Cardiac muscle cell (in vitro differentiated cells and primary cell): ENCODE measurements around the gene LGALSL. TPM values are rescaled to one million over a fixed set of nuclear protein-coding genes. Genes with fewer than 3 reads are reported as not detected.

Source experiments
- DNase-seq, 2 donors: peaks; one replicate each; pipeline versions ENCODE4 v3.0.0 to v3.0.0-alpha.2; 2010 to 2017; ENCODE audit warnings: low read depth in 1 of 2, low spot score in 1 of 2
- H3K27ac ChIP-seq: fragments of 200-600 bp; sonication (generic); 2 replicates; pipeline ENCODE4 v1.5.1; 2016
- H3K27me3 ChIP-seq: fragments of 200-600 bp; sonication (generic); 2 replicates; pipeline ENCODE4 v1.6.0; 2016; ENCODE audit warnings: control low read depth
- H3K36me3 ChIP-seq: fragments of 200-600 bp; sonication (generic); 2 replicates; pipeline ENCODE4 v1.5.1; 2016; ENCODE audit warnings: control low read depth
- H3K4me1 ChIP-seq: fragments of 200-600 bp; sonication (generic); 2 replicates; pipeline ENCODE4 v1.8.1; 2017; ENCODE audit warnings: low read depth, mild to moderate bottlenecking, mixed run types
- H3K4me3 ChIP-seq: fragments of 200-600 bp; sonication (generic); 2 replicates; pipeline ENCODE4 v1.5.1; 2016; ENCODE audit warnings: mild to moderate bottlenecking
- H3K9me3 ChIP-seq: fragments of 200-600 bp; sonication (generic); 2 replicates; pipeline ENCODE4 v1.5.1; 2017; ENCODE audit warnings: low read depth, mild to moderate bottlenecking, control low read depth
- CTCF ChIP-seq: IDR thresholded peaks from 2 replicates; pipeline ENCODE4 v1.5.1; 2012; ENCODE audit warnings: low read depth, mild to moderate bottlenecking, low read length
- polyA plus RNA-seq: library from polyadenylated mRNA; unstranded; fragments of >200 nt; fragmentation: Nextera tagmentation; extraction: Ambion mirVana; gene quantifications from 2 replicates; pipeline ENCODE4 v1.2.1, GENCODE V29; 2016
- total RNA-seq: library from RNA; depleted of rRNA; stranded (reverse); fragments of >200 nt; gene quantifications from 2 replicates; pipeline ENCODE4 v1.2.3, GENCODE V29; 2016

Gene LGALSL
- total and polyA plus RNA-seq, 2 experiments from 2014 or later = 12.4 to 15.8 TPM

GRCh38 chr2:64485331-64485730 lies 31.4 kb downstream of the LGALSL start:
- no peak for DNase-seq
- Histone ChIP-seq H3K4me1 (no peaks in the 10 kb centered on the region), H3K27me3 (no peaks in the 10 kb centered on the region), H3K4me3 (no peak overlapping the region), H3K9me3 (no peaks in the 10 kb centered on the region), H3K36me3 (no peaks in the 10 kb centered on the region), H3K27ac (no peak overlapping the region)
- no peak for TF ChIP-seq CTCF

- H3K4me3 ChIP-seq = no peak overlapping the region
- no peaks in the 10 kb centered on the region for H3K4me1 ChIP-seq
- no peaks in the 10 kb centered on the region for H3K9me3 ChIP-seq
- no peak overlapping the region for H3K27ac ChIP-seq
- DNase-seq = peak in 1 of 2 donors; percentile 27
- no peaks in the 10 kb centered on the region for H3K27me3 ChIP-seq
- H3K36me3 ChIP-seq = no peaks in the 10 kb centered on the region
- no peak for TF ChIP-seq CTCF
Observed at GRCh38 chr2:64485961-64486360, 32.0 kb downstream of the LGALSL start.

DNA sequence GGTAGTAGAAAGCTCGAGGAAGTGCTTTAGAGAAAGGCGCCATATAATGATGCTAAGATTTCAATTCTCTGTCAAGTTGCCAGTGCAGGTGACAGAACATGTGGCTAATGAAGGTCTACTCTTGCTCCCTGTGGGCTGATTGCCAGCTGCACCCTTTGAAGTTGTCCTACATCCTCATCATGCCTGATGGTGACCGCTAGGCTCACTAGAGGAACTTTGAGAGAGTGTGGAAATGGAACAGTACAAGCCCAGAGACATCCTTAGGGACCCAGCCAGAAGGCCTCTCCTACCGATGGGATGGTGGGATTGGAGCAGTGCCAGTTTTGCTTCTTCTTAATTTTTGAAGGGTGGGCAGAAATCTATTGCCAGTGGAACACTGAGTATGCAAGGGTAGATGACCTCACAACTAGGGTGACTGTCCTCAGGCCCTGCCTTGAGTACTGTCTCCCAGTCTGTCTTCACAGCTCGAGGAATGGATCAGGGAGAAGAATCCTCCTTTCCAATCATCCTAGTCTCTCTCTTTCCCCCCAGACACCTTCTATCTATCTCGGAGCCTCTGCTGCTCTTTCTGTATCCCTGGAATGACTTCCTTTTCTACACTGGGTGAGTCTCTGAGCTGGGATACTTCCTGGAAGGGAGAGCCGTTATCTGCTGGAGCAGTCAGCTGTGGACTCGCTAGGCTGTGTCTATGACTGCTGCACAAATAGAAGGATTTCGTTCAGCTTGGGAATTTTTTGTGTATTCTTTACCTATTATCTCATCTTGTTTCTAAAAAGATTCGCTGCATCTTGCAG lies 33.5 kb downstream of the LGALSL start:
- no peaks in the 10 kb centered on the region for H3K9me3 ChIP-seq
- TF ChIP-seq CTCF = no peak
- no peak overlapping the region for H3K27ac ChIP-seq
- no peak overlapping the region for H3K4me3 ChIP-seq
- no peaks in the 10 kb centered on the region for H3K4me1 ChIP-seq
- peaks cover 4% of the 10 kb centered on the region for H3K27me3 ChIP-seq
- no peaks in the 10 kb centered on the region for H3K36me3 ChIP-seq
- peak in 1 of 2 donors; percentile 14 for DNase-seq

DNA sequence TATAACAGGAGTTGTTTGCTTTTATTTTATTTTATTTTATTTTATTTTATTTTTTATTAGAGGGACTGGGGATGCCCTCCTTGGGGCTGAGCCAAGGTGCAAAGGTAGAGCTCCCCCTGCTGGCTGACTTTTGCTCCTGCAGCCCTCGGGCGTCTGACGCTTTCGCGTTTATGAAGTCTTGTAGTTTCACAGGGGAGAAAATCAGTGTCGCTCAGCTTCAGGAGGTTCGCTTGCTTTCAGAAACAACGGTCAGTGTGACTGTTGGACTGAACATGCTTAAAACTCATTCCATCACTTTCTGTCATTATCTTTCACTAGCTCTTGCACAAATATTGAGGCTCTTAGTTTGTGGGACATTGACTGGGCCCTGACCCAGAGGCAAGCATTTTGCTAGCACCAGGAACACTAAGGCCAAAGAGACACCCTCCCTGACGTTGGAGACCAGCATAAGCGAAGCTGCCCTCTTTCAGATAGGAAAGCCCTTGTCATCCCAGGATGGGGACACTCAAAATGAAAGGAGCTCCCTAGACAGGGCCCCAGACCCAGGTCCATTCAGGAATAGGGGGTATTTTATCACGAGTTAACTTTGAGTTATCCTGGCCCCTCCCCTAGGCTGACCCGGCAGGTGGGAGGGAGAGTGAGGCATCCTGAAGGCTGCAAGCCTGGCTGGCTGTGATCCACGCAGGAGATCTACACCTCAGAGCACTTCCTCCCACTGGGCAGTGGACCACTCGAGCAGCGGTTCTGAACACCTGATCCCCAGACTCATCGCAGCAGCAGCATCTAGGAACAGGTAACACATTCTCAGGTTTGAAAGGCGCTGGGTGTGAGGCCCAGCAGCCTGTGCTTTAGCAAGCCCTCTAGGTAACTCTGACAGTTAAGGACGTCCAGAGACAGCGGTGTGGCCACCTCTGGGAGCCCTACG lies 34.4 kb downstream of the LGALSL start:
- peak; percentile 94 for TF ChIP-seq CTCF
- Histone ChIP-seq H3K4me1 (no peaks in the 10 kb centered on the region), H3K4me3 (no peak overlapping the region), H3K27me3 (peaks cover 9% of the 10 kb centered on the region), H3K36me3 (no peaks in the 10 kb centered on the region), H3K9me3 (no peaks in the 10 kb centered on the region), H3K27ac (no peak overlapping the region)
- peak; percentile 71 to 79 for DNase-seq

DNA sequence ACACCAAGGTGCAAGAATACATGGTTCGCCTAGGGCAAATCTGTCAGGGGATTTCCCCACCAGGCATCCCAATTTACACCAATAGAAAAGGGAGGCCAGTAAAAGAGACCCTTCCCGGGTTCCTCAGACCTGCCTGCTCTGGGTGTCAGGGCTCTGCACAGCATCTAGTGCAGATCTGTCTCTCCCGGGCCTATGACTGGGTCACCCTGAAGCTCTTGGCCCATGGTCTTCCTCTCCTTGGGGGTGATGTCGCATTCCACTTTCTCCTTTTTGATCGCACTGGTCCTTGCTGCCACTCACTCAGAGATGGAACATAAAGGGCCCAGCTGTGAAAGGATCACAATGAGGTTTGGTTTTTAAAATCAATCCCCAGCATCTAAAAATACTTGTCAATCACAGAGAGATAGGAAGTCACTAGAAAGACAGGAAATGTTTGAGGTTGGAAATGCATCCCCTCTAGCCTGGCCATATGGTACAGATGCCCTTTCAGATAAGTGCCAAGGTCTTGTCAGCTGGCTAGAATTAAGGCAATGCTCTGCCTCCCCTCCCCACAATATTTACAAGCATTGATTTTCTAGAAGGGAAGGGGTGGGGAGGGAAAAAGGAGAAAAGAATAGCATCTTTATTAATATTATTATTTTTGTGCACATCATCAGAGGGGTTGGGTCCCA lies 35.3 kb downstream of the LGALSL start:
- no peaks in the 10 kb centered on the region for H3K9me3 ChIP-seq
- TF ChIP-seq CTCF = no peak
- H3K27me3 ChIP-seq = peaks cover 9% of the 10 kb centered on the region
- DNase-seq = no peak
- no peaks in the 10 kb centered on the region for H3K36me3 ChIP-seq
- H3K4me3 ChIP-seq = no peak overlapping the region
- no peaks in the 10 kb centered on the region for H3K4me1 ChIP-seq
- H3K27ac ChIP-seq = no peak overlapping the region
